Keratinocyte (primary cell): ENCODE data around the gene PAGE3. TPM values are rescaled to one million over a fixed set of nuclear protein-coding genes. Genes with fewer than 3 reads are reported as not detected.

ENCODE experiments used
- DNase-seq: peaks from one replicate; pipeline ENCODE4 v3.0.0-alpha.2; 2011; ENCODE audit warnings: low read depth, missing footprints, low spot score
- FAIRE-seq: peaks from 2 replicates; lab custom pipeline; 2011; peaks lifted over from hg19 to GRCh38; lab: Jason Lieb, UNC
- H2AFZ ChIP-seq: 2 replicates; pipeline ENCODE4 v1.6.0; 2012; ENCODE audit warnings: low read length, control low read depth, inconsistent platforms; ENCODE audit not compliant: control insufficient read depth
- H3K27ac ChIP-seq: 2 replicates; pipeline ENCODE4 v1.5.1; 2011; ENCODE audit warnings: low read length; ENCODE audit not compliant: control insufficient read depth, insufficient read depth
- H3K27me3 ChIP-seq: 3 replicates; pipeline ENCODE4 v1.6.0; 2011; ENCODE audit warnings: low read length; ENCODE audit not compliant: control insufficient read depth, insufficient read depth; ENCODE audit errors: extremely low read depth
- H3K36me3 ChIP-seq, 2 experiments: 2 replicates in 1 of 2; 3 replicates in 1 of 2; pipeline ENCODE4 v1.5.1; 2011; ENCODE audit warnings: low read length in 2 of 2, mild to moderate bottlenecking in 1 of 2; ENCODE audit not compliant: control insufficient read depth in 2 of 2, insufficient read depth in 2 of 2; ENCODE audit errors: extremely low read depth in 1 of 2
- H3K4me1 ChIP-seq: 3 replicates; pipeline ENCODE4 v1.5.1; 2011; ENCODE audit warnings: low read length; ENCODE audit not compliant: control insufficient read depth, insufficient read depth; ENCODE audit errors: extremely low read depth
- H3K4me2 ChIP-seq: 3 replicates; pipeline ENCODE4 v1.6.0; 2011; ENCODE audit warnings: low read depth, low read length; ENCODE audit not compliant: control insufficient read depth, insufficient read depth; ENCODE audit errors: extremely low read depth
- H3K4me3 ChIP-seq, 3 experiments: fragments of 200-600 bp in 1 of 3; sonication (generic) in 1 of 3; 2 replicates in 2 of 3; 3 replicates in 1 of 3; pipeline ENCODE4 v1.5.1; 2011 to 2016; ENCODE audit warnings: low read length in 3 of 3, mild to moderate bottlenecking in 3 of 3, control low read depth in 2 of 3, inconsistent platforms in 1 of 3, low read depth in 1 of 3, mixed read lengths in 1 of 3, mixed run types in 1 of 3, moderate library complexity in 1 of 3; ENCODE audit not compliant: control insufficient read depth in 2 of 3, insufficient read depth in 2 of 3; ENCODE audit errors: extremely low read depth in 1 of 3
- H3K79me2 ChIP-seq: 2 replicates; pipeline ENCODE4 v1.6.0; 2012; ENCODE audit warnings: low read length; ENCODE audit not compliant: control insufficient read depth, insufficient read depth
- H3K9ac ChIP-seq: 3 replicates; pipeline ENCODE4 v1.6.0; 2011; ENCODE audit warnings: low read length; ENCODE audit not compliant: control insufficient read depth, insufficient read depth; ENCODE audit errors: extremely low read depth
- H3K9me1 ChIP-seq: 3 replicates; pipeline ENCODE4 v1.6.0; 2011; ENCODE audit warnings: low read length; ENCODE audit not compliant: control insufficient read depth, insufficient read depth; ENCODE audit errors: extremely low read depth
- H3K9me3 ChIP-seq: 2 replicates; pipeline ENCODE4 v1.5.1; 2012; ENCODE audit warnings: low read depth, low read length; ENCODE audit not compliant: control insufficient read depth
- H4K20me1 ChIP-seq: 3 replicates; pipeline ENCODE4 v1.6.0; 2011; ENCODE audit warnings: low read length; ENCODE audit not compliant: control insufficient read depth, insufficient read depth; ENCODE audit errors: extremely low read depth
- EZH2 ChIP-seq: IDR thresholded peaks from one replicate; pipeline ENCODE4 v1.6.1; 2012; ENCODE audit warnings: inconsistent platforms, mild to moderate bottlenecking, low read length, moderate library complexity
- dilution Hi-C: fragments of 300-500 bp; cut with MboI; formaldehyde crosslinking; loops from one replicate; pipeline ENCODE4 v1.7.0; 2020; ENCODE audit warnings: low sequenced_read_pairs; ENCODE audit not compliant: extremely low pct_ligation_motif_present
- polyA plus RNA-seq, 5 experiments: library from polyadenylated mRNA; depleted of rRNA in 3 of 5; stranded (reverse) in 3 of 5; stranded (forward) in 1 of 5; unstranded in 1 of 5; fragments of >200 nt; gene quantifications; 1 replicate in 1 of 5; 2 replicates in 3 of 5; 3 replicates in 1 of 5; pipeline versions ENCODE4 v1.2.1 to v1.2.3, GENCODE V29; 2011 to 2012; ENCODE audit warnings: missing spikeins in 2 of 5, low read depth in 1 of 5, low replicate concordance in 1 of 5
- TF ChIP-seq, protein P1 (sequence below), 3 experiments: IDR thresholded peaks in 1 of 3; conservative IDR thresholded peaks in 1 of 3; optimal IDR thresholded peaks in 1 of 3; 2 replicates in 2 of 3; 3 replicates in 1 of 3; pipeline versions ENCODE3 to v1.5.1; 2011; ENCODE audit warnings: low read length in 3 of 3, mild to moderate bottlenecking in 3 of 3, moderate library complexity in 2 of 3, control low read depth in 1 of 3, inconsistent platforms in 1 of 3; ENCODE audit not compliant: insufficient read depth in 2 of 3; ENCODE audit errors: extremely low read depth in 1 of 3

Gene PAGE3
- polyA plus RNA-seq, 1 donor (not counting 4 experiments of a cell fraction or from before 2014, with no cell fraction given), result not detected

DNA sequence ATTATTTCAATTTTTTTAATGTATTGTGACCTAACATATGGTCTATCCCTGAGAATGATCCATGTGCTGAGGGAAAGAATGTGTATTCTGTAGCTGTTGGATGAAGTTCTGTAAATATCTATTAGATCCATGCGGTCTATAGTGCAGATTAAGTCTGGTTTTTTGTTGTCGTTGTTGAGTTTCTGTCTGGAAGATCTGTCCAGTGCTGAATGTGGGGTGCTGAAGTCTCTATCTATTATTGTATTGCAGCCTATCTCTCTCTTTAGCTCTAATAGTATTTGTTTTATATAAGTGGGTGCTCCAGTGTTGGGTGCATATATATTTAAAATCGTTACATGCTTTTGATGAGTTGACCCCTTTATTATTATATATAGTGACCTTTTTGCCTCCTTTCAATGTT lies 26.2 kb upstream of the PAGE3 start:
- Histone ChIP-seq H2AFZ (no peak overlapping the region), H3K36me3 (no peaks in the 10 kb centered on the region), H3K79me2 (no peaks in the 10 kb centered on the region), H3K4me1 (no peaks in the 10 kb centered on the region), H4K20me1 (no peaks in the 10 kb centered on the region), H3K9ac (no peak overlapping the region), H3K27ac (no peak overlapping the region), H3K27me3 (no peaks in the 10 kb centered on the region), H3K4me2 (no peak overlapping the region), H3K9me3 (no peaks in the 10 kb centered on the region), H3K9me1 (no peaks in the 10 kb centered on the region), H3K4me3 (no peak overlapping the region)
- DNase-seq (no peak), FAIRE-seq (no peak)
- dilution Hi-C loops, result no loop called here
- TF ChIP-seq, protein P1, sequence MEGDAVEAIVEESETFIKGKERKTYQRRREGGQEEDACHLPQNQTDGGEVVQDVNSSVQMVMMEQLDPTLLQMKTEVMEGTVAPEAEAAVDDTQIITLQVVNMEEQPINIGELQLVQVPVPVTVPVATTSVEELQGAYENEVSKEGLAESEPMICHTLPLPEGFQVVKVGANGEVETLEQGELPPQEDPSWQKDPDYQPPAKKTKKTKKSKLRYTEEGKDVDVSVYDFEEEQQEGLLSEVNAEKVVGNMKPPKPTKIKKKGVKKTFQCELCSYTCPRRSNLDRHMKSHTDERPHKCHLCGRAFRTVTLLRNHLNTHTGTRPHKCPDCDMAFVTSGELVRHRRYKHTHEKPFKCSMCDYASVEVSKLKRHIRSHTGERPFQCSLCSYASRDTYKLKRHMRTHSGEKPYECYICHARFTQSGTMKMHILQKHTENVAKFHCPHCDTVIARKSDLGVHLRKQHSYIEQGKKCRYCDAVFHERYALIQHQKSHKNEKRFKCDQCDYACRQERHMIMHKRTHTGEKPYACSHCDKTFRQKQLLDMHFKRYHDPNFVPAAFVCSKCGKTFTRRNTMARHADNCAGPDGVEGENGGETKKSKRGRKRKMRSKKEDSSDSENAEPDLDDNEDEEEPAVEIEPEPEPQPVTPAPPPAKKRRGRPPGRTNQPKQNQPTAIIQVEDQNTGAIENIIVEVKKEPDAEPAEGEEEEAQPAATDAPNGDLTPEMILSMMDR (optimal IDR thresholded peaks at IDR 0.05 in 1 of 3, IDR thresholded peaks at IDR 0.05 in 1 of 3, conservative IDR thresholded peaks at IDR 0.05 in 1 of 3; ENCODE audit: extremely low read depth in 1 of 3, insufficient read depth in 2 of 3, low read length in 3 of 3), result no peak
- TF ChIP-seq EZH2, result no peak

DNA sequence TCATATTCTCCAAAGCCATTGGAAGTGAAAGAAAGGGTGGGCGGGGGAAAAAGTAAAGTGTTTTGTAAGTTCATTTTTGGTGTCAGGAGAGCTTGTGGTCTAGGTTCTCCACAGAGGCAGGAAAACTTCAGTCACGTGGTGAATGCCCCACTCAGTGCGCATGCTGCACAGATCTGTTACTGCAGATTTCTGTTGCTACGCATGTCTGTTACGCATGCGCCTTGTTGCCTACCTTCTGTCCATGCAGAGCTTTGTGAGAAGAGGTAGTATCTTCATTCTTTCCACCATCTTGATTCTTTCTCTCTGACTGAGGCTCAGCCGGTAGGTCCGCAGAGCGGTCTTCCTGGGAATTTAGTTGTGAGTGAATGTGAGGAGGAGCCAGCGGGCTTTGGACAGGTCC lies 15.1 kb upstream of the PAGE3 start:
- H3K27ac ChIP-seq, result no peak overlapping the region
- no peaks in the 10 kb centered on the region for H3K4me1 ChIP-seq
- H3K79me2 ChIP-seq, result no peaks in the 10 kb centered on the region
- H4K20me1 ChIP-seq, result no peaks in the 10 kb centered on the region
- TF ChIP-seq, protein P1 (optimal IDR thresholded peaks at IDR 0.05 in 1 of 3, IDR thresholded peaks at IDR 0.05 in 1 of 3, conservative IDR thresholded peaks at IDR 0.05 in 1 of 3; ENCODE audit: extremely low read depth in 1 of 3, insufficient read depth in 2 of 3, low read length in 3 of 3), result no peak
- no peak for TF ChIP-seq EZH2
- dilution Hi-C loops, result no loop called here
- H3K9me3 ChIP-seq, result no peaks in the 10 kb centered on the region
- H2AFZ ChIP-seq, result no peak overlapping the region
- no peaks in the 10 kb centered on the region for H3K36me3 ChIP-seq
- DNase-seq (no peak), FAIRE-seq (no peak)
- H3K9me1 ChIP-seq, result no peaks in the 10 kb centered on the region
- no peak overlapping the region for H3K4me2 ChIP-seq
- no peak overlapping the region for H3K9ac ChIP-seq
- no peaks in the 10 kb centered on the region for H3K27me3 ChIP-seq
- no peak overlapping the region for H3K4me3 ChIP-seq
